Measurements from ENCODE around the gene RARA.

RARA gene

DNA sequence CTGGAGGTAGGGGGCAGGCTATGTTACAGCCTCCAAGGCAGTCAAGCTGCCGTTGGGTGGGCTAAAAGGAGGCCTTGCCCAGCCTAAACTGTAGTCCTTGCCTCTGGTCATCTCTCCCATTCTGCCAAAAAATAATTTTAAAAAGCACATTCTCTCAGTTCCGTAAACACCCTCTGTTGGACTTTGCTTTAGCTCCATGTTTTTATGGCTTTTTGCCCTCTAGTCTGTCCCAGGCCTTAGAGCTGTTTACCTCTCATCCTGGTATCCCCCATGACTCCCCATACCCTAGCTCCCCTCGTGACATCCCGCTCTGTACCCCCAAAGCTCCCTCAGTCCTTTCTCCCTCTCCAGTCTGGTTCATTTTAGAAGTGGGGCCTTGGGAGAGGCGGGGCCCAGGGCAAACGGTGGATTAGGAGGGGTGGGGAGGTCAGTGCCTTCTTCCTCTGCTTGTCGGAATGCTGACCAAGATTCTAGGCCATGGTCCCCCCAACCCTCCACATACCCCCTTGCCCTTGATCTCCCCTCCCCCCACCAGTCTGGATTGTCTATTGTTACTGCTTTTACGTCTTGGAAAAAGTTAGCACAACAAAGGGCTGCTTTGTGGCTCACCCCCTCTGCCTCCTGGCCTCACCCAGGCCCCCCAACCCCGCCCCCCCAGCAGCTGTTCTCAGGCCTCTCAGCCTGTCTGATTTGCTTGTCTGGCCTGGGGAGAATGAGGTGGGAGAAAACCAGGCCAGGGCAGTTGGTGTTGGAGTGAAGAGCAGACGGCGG, 37.2 kb downstream of the RARA start:
- peak; percentile 74 for DNase-seq (ENCODE audit: low spot score)

DNA sequence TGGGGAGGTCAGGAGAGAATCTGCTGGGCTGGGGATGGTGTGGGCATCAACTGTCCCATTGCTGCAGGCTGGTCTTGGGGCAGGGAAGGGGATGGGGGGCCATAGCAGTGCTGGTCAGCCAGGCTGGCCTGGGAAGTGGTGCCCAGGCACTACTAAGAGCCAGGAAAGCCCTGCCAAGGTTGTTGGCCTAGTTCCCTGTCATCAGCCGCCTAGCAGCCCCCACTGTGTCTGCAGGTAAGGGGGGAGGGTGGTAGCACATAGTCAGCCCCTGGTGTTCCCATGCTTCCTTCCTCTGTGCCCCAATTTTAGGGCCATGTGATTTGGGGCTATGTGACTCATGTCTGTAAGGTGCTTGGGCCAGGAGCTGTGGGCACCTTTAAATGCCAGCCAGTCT, 37.8 kb downstream of the RARA start:
- DNase-seq (ENCODE audit: low spot score): no peak

DNA sequence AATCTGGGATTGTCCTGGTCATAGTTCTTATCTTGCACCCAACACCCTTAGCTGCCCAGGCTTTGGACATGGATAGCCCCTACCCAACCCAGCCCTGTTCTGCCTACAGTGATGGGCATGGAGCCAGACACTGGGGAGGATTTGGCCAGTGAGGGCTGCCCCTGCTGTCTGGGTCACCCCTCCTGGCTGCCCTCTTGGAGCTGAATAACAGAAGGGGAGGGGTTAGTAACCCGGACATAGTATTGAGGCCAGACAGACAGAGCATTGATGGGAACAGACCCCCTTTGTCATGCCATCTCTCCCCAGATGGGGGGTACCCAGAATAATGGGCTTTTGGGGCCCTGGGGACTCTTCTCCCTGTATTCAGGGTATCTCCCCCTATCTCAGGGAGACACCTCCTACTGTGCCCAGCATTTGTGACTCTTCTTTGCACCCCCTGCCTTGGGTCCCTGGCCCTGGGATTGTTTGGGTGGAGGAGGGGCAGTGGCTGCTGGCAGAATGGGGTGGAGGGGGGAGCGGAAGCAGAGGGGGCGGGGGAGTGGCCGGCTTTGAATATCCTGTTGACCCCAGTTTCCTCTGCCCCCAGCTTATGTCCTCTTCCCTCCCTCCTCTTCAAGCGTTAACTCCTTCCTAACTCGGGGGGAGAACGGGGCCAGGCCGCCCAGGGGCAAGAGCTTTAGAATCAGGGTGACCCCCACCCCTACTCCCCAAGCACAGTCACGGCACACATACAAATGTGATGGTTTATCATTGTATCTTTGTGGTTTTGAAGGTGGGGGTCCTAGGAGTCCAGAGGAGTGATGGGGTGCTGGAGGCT, 38.5 kb downstream of the RARA start:
- peak; percentile 88 for DNase-seq (ENCODE audit: low spot score)

DNA sequence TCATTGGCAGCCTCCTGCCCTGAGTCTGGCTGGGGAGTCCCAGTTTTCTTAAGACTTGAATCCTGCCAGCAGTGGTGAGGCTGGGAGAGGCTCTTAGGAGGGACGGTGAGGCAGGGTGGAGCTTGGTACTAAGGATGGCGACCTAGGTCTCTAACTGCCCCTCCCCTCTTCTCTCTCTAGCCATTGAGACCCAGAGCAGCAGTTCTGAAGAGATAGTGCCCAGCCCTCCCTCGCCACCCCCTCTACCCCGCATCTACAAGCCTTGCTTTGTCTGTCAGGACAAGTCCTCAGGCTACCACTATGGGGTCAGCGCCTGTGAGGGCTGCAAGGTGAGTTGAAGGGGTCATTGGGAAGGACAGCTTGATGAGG, 39.1 kb downstream of the RARA start:
- DNase-seq (ENCODE audit: low spot score): no peak

DNA sequence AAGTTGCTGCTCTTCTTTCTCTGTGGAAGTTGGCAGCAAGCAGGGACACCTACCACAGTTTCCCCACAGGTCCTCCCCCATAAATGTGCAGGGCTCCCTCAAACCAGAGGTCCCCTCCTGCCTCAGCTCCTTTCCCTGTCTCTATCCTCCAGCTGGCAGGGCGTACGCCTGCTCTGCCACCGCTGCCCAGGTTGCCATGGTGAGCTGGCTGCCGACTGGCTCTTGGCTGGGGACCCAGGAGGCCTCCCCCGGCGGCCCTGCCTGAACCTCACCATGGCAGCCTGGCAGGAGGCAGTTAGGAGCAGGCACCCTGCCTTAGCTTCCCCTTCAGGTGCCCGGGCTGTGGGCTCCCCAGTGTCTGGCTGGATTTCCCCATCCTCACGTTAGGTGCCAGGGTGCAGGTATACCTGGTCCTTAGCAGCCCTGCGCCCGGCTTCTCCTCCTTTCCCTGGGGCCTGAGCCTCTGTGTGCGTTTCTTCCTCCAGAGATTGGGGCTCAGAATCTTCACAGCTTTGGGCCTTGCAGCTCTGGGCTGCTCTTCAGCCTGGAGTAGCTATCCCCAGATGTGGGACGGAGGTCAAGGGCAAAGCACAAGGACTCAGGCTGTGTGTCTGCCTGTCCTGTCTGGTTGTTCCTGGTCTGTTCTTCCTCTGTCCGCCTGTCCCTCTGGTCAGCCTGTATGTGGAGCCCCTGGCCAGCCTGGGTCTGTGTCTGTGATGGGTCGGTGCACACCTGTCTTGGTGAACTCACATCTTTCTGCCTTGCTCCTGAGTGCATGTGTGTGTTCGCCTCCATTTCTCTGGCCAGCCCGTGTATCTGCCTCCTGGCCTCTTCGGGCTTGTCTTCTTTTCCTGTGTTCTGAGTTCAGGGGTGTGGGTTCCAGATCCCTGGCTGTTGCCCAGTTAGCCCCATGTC, 39.8 kb downstream of the RARA start:
- peak; percentile 76 for DNase-seq (ENCODE audit: low spot score)

DNA sequence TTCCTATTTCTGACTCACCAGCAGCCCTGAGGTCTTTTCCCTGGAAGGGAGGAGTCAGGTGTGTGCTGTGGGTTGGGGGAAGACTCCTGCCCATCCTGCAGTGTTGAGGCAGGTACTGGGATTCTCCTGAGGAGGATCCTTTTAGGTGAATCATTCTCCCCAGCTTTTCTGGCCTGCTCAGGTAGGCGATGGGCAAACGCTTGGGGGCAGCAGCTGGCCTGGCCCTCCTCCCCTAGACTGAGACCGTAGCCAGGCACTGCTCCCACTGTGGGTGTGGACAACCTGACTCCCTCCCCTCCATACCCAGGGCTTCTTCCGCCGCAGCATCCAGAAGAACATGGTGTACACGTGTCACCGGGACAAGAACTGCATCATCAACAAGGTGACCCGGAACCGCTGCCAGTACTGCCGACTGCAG, 40.5 kb downstream of the RARA start:
- DNase-seq (ENCODE audit: low spot score): no peak

DNA sequence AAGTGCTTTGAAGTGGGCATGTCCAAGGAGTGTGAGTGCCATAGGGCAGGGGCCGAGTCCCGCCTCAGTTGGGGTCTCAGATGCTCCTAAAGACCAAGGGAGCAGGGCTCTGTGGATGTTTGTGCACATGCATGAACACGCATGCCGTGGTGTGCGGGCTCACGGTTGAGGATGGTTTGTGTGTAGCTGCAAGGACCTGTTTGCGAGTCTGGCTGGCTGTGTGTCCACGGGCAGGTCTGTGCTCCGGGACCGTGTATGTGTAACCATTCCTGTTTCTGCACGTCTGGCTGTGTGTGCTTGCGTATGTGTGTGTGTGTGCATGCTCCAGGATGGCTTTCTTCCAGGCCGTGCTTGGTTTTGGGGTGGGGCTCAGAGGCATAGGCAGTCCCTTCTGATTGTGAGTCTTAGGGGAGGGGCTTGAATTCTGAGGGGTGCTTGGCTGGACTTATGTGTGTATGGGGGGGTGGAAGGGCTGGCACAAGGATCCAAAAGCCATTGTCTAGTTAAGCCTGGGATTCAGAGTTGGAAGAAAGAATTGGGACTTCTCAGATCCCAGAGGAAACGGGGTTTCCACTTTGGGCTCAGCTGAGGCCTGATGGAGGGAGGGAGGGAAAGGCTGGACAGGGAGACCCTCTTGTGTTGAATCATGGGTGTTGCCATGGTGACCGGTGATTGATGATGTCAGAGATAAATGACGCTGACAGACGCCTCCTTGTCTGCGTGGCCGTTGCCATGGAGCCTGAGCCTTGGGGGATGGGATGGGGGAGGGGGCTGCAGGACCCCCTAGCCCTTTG, 41.1 kb downstream of the RARA start:
- no peak for DNase-seq (ENCODE audit: low spot score)

DNA sequence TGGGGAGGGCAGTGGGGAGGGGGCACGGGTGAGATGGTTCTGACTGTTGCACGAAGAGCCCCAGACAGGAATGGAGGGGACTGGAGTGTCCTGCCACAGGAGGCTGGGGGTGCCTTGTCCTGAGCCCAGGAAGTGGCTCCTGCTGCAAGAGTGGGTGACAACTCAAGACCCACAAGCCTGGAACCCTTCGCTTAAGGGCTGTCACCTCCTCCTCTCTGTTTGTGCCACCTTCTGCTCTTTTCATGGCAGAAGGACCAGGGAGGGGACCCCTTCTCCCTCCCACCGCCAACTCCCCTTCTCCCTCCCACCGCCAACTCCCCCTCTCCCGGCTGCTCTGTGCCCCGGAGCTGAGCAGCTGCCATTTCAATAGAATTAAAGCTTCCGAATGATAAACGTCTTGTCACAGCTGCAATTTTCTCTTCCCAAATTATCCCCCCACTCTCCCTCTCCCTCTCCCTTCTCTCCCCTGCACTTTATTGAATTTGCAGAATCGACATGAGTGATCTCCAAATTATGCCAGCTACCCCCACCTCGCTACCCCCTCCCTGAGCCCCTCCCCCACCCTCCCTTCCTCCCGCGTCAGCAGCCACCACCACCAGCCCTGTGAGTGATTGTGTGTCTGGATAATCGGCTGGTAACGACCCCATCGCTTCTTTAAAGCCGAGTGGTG, 41.8 kb downstream of the RARA start:
- DNase-seq (ENCODE audit: low spot score): no peak

DNA sequence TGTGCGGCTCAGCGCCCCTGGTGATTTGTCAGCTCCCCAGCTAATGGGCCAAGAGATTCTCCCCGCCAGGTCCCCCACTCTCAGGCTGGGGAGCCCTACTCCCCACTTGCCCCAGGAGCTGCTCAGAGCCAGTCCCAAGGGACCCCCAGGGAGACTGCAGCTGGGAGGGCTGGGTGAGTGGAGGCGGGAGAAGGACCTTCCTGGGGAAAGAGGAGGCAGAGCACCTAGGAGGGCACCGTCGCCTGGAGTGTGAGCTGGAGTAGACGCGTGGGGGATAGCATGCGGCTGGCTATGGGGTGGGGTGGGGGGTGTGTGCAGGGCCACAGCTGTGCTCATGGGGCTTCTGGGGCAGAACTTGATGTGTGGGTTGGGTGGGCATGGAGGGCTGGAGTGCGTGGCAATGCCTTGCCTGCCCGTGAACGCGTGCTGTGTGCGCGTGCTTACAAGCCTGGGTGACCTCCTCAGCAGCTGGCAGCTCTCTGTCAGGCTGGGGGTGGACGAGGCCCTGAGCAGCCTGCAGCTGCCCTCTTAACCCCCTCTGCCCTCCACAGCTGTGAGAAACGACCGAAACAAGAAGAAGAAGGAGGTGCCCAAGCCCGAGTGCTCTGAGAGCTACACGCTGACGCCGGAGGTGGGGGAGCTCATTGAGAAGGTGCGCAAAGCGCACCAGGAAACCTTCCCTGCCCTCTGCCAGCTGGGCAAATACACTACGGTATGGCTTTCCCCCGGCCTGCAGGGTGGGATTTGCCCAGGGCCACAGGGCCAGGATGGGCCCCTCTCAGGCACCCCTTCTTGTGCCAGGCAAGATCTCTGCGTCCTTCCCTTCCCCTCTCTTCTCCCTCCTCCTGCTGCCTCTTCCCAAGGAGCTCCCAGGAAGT, 42.6 kb downstream of the RARA start:
- DNase-seq (ENCODE audit: low spot score): no peak

DNA sequence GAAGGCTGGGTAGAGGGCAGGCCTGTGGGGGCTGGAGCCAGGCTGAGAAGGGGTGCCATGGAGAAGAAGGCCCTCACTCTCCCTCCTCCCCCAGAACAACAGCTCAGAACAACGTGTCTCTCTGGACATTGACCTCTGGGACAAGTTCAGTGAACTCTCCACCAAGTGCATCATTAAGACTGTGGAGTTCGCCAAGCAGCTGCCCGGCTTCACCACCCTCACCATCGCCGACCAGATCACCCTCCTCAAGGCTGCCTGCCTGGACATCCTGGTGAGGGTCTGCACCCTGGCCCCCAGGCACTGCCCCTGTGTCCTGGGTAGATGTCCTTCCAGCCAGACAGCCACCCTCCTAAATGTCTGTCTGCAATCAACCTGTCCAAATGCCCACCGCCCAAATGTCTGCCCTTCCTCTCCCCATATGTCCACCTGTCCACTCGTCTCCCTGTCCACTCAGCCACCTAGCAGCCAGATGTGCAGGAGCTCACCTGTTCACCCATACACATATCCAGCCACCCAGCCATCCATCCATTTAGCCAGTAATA, 43.3 kb downstream of the RARA start:
- DNase-seq (ENCODE audit: low spot score): no peak

DNA sequence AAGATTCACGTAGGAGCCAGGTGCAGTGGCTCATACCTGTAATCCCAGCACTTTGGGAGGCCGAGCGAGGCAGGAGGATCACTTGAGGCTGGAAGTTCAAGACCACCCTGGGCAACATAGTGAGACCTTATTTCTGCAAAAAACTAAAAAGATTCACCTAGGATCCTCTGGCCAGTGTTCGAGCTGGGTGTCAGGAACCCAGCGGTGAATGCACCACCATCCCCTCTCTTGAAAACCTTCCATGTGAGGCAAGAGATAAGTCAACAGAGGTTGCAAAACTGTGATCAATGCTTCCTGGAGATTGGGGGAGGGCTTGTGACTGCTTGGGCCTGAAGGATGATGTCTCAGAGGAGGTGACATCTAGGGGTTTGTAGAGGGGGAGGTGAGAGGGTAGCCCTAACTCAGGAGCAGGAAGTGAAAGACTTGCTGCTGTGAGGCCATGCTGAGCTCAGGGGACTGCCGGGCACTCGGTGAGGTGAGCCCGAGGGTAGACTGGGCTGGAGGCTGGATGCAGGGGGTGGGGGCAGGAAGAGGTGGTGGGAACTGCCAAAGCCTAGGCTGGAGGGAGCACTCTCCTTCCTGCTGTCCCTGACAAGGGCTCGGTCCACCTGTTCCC, 43.9 kb downstream of the RARA start:
- DNase-seq (ENCODE audit: low spot score): no peak

DNA sequence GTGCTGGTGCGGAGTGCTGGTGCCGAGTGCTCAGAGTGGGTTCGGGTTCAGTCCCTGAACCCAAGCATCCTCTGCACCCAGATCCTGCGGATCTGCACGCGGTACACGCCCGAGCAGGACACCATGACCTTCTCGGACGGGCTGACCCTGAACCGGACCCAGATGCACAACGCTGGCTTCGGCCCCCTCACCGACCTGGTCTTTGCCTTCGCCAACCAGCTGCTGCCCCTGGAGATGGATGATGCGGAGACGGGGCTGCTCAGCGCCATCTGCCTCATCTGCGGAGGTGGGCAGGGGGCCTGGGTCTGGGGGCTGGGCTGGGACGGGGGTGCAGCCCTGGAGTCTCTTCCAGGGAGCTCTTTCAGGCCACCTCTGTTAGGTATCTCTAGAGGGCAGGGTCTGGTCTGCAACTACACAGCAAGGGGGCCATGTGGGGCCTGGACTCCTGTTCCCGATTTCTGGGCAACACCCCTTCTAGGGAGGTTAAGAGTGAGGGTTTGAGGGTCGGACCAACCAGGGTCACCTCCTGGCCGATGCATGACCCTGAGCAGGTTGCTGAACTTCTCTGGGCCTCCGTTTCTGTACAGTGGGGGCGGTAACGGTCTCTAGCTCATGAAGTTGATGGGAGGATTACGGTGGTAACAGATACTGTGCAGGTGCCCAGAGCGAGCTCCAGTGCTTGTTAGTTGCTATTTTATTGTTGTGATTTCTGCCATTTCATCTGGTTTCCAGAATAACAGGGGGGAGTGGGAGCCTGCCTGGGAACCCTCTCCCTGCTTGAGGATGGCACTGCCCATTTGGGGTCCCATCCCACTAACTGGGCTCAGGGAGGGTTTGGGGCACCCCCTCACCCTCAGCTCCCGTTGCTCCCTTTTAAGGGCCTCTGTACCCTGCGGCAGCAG, 45.5 kb downstream of the RARA start:
- DNase-seq (ENCODE audit: low spot score): no peak

DNA sequence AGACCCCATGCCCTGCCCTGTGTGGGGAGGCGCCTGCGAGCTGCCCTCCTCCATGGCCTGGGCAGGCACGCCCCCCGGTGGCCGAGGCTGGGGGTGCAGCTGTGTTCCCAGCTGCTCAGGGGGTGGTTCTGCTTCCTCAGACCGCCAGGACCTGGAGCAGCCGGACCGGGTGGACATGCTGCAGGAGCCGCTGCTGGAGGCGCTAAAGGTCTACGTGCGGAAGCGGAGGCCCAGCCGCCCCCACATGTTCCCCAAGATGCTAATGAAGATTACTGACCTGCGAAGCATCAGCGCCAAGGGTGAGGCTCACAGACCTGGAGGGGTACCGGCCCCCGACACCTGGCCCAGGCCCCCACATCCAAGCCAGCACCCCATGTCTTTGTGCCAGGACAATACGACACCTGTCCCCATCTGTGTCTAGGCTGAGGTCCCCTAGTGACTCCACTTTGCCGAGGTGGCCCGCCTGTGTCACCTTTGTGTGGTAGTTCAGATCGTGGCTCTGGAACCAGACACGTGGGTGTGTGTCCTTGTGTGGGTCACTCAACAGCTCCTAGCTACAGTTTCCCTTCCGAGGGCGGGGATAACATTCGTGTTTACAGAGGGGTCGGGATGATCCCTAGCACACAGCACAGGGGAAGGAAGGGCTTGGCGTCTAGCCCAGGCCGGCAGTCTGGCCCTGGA, 46.3 kb downstream of the RARA start:
- no peak for DNase-seq (ENCODE audit: low spot score)

DNA sequence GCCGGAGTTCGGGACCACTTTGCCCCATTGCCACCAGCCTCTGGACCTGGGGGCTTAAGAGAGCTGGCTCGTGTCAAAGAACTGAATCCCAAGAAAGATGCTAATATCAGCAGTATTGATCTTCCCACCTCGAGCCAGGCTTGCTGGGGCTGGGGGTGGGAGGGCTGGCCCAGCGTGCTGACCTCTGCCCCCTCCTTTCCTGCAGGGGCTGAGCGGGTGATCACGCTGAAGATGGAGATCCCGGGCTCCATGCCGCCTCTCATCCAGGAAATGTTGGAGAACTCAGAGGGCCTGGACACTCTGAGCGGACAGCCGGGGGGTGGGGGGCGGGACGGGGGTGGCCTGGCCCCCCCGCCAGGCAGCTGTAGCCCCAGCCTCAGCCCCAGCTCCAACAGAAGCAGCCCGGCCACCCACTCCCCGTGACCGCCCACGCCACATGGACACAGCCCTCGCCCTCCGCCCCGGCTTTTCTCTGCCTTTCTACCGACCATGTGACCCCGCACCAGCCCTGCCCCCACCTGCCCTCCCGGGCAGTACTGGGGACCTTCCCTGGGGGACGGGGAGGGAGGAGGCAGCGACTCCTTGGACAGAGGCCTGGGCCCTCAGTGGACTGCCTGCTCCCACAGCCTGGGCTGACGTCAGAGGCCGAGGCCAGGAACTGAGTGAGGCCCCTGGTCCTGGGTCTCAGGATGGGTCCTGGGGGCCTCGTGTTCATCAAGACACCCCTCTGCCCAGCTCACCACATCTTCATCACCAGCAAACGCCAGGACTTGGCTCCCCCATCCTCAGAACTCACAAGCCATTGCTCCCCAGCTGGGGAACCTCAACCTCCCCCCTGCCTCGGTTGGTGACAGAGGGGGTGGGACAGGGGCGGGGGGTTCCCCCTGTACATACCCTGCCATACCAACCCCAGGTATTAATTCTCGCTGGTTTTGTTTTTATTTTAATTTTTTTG, 47.1 kb downstream of the RARA start:
- DNase-seq (ENCODE audit: low spot score): no peak

DNA sequence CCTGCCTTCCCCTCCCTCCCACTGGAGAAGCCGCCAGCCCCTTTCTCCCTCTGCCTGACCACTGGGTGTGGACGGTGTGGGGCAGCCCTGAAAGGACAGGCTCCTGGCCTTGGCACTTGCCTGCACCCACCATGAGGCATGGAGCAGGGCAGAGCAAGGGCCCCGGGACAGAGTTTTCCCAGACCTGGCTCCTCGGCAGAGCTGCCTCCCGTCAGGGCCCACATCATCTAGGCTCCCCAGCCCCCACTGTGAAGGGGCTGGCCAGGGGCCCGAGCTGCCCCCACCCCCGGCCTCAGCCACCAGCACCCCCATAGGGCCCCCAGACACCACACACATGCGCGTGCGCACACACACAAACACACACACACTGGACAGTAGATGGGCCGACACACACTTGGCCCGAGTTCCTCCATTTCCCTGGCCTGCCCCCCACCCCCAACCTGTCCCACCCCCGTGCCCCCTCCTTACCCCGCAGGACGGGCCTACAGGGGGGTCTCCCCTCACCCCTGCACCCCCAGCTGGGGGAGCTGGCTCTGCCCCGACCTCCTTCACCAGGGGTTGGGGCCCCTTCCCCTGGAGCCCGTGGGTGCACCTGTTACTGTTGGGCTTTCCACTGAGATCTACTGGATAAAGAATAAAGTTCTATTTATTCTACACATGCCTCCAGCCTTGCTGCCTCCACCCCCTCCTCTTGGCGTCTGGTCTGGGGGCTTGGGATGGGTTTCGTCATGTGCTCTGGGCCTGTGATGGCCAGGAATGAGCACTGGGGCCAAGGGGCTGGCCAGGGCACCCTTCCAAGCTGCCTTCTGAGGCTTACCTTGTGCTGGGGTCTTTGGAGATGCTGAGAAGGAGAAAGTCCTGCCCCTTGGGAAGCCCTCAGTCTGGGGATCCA, 48.3 kb downstream of the RARA start:
- DNase-seq (ENCODE audit: low spot score): no peak
